GM19328 (cell line): ENCODE measurements around the gene CLHC1.
"Not testable (repeated sequence)": the region's sequence is repeated elsewhere in the genome, so short reads cannot be mapped to it uniquely, and the experiment has no call there.

Source experiments
- ATAC-seq: cut with Tn5 transposase; IDR thresholded peaks from one replicate; pipeline ENCODE4 v1.9.1; 2021; ENCODE audit warnings: mild to moderate bottlenecking, moderate library complexity; ENCODE audit not compliant: unreplicated experiment

Gene CLHC1

DNA sequence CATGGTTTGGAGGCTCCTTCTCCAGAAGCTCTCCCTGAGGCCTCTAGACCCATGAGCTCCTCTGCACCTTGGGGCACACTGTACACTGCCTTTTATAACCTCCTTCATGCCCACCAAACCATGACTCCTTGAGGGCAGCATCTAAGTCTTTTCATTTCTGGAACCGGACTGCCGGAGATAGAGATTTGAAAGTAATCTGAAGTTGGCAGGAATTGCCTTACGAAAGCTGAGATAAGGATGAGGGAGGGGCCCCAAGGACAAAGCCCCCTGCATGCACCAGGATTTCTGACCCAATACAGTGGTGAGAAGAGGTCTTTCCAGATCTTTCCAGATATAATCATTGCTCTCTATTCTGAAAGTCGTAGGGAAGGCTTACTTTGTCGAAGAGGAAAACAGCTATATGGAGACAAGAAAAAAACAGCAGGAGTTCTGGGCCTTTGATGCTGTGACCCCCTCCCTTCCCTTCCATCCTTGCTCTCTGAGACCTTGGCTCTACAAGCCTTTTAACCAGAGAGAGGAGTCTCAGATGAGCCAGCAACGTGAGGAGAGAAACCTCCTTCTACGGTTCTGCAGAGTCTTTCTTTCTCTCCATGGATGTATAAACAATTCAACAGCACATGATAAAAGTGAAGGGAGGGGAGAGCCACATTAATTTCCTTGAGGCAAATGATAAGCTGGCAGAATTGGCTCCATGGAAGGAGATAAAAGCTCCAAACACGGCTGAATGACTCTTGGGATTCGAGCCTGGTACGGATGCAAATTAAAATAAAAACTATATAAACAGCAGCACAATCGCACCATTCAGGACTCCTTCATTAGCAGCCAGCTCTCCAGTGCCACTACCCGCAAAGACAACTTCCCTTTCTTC, 93.8 kb downstream of the CLHC1 start:
- ATAC-seq, result no peak

DNA sequence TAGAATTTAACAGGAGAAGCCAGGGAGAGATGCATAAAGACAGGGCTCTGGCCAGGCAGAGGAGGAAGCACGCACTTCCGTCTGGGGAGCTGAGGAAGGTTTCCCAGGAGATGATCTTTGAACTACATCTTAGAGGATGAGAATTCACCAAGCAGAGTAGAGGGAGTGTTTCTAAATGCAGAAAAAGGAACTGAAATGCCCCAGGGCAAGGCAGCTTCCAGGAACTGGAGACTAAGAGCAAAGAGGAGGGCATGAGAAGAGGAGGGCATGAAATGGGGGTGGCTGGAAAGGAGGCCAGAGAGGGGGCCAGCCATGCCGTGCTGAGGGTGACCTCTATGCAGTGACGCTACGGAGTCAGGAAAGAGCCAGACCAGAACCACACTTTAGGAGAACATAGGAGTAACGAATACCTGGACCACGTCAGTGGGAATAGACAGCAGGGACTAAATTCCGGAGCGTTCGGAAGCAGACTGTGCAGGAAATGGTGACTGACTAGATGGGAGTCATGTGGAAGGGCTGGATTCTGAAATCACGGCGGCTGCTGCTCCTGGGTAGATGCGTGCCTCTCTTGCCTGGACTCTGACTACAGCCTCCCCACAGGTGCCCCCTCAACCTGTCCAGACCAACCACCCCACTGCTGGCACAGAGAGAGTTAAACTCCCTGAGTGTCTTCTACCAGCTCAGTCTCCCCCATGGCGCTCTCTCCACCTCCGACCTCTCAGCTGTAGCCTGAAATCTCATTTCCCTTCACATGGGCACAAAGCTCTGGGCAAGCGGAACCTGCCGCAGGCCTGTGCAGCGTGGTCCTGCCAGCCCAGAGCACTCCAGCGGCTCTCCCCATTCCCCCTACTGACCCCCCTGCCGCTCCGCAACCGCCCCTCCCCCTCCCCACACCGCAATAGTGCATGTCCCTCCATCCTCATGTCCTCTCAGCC, 94.8 kb downstream of the CLHC1 start:
- no peak for ATAC-seq

DNA sequence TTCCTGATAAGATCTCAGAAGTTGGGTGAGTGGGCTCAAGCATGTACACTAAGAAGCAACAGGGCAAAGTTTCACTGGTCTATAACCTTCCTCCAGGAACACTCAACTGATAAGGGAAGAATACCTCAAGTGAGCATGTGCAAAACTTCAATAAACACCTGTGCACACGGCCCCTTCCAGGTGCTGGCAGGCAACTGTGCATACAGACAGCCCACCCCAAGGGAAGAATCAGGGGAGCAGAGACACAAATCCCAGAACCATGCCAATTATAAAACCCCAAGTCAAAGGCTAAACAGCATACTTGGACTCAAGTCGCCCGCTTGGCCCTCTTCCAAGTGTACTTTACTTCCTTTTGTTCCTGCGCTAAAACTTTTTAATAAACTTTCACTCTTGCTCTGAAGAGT, 96.0 kb downstream of the CLHC1 start:
- ATAC-seq, result no peak

GRCh38 chr2:55135491-55135890, 96.6 kb downstream of the CLHC1 start:
- no peak for ATAC-seq

DNA sequence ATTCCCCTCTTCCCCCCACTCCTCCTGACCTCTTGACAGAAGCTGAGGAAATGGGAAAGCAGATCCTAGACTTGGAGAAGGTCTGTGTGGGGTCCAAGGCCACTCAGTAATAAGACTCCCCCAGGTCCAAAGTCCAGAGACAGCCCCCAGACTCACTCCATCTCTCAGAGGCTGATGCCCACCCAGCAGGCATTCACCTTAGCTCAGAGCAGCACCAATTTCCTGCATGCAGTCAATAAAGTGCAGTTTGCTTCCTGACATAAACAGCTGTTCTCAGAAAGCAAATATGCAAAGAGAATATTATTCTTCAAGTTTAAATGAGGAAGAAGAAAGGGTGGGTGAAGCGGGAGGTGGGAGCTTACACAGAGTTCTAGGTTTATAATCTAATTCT, 97.8 kb downstream of the CLHC1 start:
- no peak for ATAC-seq

DNA sequence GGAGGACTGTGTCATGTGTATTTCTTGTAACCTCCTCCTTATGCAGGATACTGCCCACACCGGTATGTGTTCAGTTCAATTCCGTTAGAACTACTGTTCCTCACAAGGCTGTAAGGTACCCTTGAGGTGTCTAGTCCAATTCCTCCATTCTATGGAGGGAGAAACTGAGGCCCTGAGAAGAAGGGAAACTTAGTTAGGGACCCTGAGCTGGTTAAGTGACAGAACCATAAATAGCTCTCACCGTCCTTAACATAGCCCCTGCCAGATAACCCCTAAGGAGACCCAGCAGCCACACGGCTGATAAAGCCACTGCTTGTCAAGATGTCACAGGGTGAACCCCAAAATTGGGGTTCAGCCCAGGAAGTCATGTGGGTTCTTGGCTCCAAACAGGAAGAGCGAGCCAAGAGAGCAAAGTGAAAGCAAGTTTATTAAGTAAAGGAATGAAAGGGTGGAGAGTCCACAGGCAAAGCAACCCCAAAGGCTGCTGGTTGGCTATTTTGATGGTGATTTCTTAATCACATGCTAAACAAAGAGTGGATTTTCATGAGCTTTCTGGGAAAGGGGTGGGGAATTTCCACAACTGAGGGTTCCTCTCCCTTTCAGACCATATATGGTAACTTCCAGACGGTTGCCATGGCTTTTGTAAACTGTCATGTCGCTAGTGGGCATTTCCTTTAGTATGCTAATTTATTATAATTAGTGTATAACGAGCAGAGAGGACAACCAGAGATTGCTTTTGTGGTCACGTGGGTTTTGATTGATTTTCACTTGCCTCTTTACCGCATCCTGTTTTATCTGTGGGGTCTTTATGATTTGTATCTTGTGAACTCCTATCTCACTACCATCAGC, 98.4 kb downstream of the CLHC1 start:
- peak; percentile 75 for ATAC-seq

DNA sequence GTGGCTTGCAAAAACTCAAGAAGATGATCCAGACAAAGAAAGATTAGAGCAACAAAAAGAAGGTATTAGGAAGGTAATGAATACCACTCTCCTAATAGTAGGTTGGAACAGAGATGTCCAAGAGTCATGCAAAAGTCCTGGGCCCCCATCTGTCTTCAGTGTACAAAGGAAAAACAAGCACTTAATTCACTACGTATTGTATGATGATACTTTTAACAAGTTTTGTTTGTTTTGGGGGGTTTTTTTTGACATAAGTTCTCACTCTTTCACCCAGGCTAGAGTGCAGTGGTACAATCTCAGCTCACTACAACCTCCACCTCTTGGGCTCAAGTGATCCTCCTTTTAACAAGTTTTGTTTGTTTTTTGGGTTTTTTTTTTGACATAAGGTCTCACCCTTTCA, 101.2 kb downstream of the CLHC1 start:
- no peak for ATAC-seq

DNA sequence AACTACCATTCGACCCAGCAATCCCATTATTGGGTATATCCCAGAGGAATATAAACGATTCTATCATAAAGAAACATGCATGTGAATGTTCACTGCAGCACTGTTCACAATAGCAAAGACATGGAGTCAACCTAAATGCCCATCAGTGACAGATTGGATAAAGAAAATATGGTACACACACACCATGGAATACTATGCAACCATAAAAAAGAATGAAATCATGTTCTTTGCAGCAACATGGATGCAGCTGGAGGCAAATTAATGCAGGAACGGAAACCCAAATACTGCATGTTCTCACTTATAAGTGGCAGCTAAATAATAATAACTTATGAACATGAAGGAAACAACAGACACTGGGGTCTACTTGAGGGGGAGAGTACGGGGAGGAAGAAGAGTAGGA, 105.5 kb downstream of the CLHC1 start:
- not testable (repeated sequence) for ATAC-seq
